Brain microvascular endothelial cell (primary cell): ENCODE results near the gene WDR37.
"Not testable (repeated sequence)": the region's sequence is repeated elsewhere in the genome, so short reads cannot be mapped to it uniquely, and the experiment has no call there.

Source experiments
- DNase-seq: peaks from one replicate; pipeline ENCODE4 v3.0.0-alpha.2; 2020
- H3K27ac ChIP-seq: fragments of 250-450 bp; sonication (Bioruptor Pico); 2 replicates; pipeline ENCODE4 v1.5.1; 2020; ENCODE audit warnings: mild to moderate bottlenecking, moderate library complexity
- H3K27me3 ChIP-seq: fragments of 250-450 bp; sonication (Bioruptor Pico); replicated peaks from 2 replicates; pipeline ENCODE4 v1.5.1; 2020; ENCODE audit warnings: mild to moderate bottlenecking
- H3K36me3 ChIP-seq: fragments of 250-450 bp; sonication (Bioruptor Pico); replicated peaks from 2 replicates; pipeline ENCODE4 v1.5.1; 2020; ENCODE audit warnings: mild to moderate bottlenecking
- H3K4me3 ChIP-seq: 2 replicates; pipeline ENCODE4 v1.5.1; 2011; ENCODE audit warnings: low read depth, mild to moderate bottlenecking, control low read depth, low read length, moderate library complexity
- in situ Hi-C: cut with HindIII; loops from 2 replicates; pipeline ENCODE4 v1.10.0; 2017; ENCODE audit warnings: low sequenced_read_pairs, low pct_ligation_motif_present
- TF ChIP-seq, protein P1 (sequence below): IDR thresholded peaks from 2 replicates; pipeline ENCODE4 v1.5.1; 2011; ENCODE audit warnings: low read depth, mild to moderate bottlenecking, moderate library complexity, low read length, control low read depth, inconsistent platforms; ENCODE audit errors: missing control alignments

WDR37 gene

DNA sequence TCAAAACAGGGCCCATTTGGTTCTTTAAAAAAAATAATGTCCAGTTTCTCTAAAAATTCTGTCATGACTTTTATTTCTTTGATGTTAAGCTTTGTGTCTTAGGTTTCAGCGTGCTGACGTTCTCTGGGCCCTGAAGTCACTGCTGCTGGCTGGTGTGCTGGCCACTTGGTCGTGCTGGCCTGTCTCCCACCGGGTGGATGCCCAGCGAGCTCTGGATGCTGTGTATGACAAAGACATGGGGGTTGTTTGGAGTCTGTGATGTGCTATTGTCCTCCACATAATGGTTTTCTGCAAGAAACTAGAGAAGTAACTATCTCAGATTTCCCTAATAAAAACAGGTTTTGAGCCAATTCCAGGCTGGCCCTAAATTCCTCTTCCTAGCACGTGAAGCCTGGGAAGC lies 21.0 kb upstream of the WDR37 start:
- TF ChIP-seq, protein P1, sequence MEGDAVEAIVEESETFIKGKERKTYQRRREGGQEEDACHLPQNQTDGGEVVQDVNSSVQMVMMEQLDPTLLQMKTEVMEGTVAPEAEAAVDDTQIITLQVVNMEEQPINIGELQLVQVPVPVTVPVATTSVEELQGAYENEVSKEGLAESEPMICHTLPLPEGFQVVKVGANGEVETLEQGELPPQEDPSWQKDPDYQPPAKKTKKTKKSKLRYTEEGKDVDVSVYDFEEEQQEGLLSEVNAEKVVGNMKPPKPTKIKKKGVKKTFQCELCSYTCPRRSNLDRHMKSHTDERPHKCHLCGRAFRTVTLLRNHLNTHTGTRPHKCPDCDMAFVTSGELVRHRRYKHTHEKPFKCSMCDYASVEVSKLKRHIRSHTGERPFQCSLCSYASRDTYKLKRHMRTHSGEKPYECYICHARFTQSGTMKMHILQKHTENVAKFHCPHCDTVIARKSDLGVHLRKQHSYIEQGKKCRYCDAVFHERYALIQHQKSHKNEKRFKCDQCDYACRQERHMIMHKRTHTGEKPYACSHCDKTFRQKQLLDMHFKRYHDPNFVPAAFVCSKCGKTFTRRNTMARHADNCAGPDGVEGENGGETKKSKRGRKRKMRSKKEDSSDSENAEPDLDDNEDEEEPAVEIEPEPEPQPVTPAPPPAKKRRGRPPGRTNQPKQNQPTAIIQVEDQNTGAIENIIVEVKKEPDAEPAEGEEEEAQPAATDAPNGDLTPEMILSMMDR, result no peak
- Histone ChIP-seq H3K27me3 (no peaks in the 10 kb centered on the region), H3K4me3 (no peak overlapping the region), H3K27ac (no peak overlapping the region), H3K36me3 (peaks cover 7% of the 10 kb centered on the region)
- in situ Hi-C loops, result no loop called here
- no peak for DNase-seq

GRCh38 chr10:1036341-1036791 lies 19.8 kb upstream of the WDR37 start:
- Histone ChIP-seq H3K27me3 (no peaks in the 10 kb centered on the region), H3K4me3 (no peak overlapping the region), H3K36me3 (peaks cover 17% of the 10 kb centered on the region), H3K27ac (no peak overlapping the region)
- TF ChIP-seq, protein P1, result no peak
- DNase-seq, result peak; percentile 35
- in situ Hi-C loops, result no loop called here

DNA sequence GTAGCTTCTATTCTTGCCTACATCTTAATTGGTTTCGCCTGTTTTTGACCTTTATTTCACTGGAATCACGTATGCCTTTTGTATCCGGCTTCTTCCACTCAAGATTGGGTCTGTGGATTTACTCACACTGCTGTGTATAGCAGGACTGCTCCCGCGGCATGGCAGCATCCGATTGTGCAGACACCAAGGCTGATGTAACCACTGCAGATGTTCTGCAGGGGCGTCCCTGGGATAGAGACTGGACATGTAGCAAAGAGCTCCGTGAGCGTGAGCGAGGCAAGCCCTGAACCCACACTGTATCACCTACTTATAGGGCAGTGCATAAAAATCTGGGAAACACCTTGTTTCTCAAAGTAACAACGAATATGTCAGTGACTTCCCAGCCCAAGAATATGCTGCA lies 19.1 kb upstream of the WDR37 start:
- in situ Hi-C loops, result no loop called here
- no peak overlapping the region for H3K27ac ChIP-seq

DNA sequence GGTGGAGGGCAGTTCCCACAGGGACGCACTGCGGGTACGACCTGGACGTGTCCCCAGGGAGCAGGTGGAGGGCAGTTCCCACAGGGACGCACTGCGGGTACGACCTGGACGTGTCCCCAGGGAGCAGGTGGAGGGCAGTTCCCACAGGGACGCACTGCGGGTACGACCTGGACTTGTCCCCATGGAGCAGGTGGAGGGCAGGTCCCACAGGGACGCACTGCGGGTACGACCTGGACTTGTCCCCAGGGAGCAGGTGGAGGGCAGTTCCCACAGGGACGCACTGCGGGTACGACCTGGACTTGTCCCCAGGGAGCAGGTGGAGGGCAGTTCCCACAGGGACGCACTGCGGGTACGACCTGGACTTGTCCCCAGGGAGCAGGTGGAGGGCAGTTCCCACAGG lies 17.4 kb upstream of the WDR37 start:
- H3K4me3 ChIP-seq, H3K27me3 ChIP-seq, H3K27ac ChIP-seq, DNase-seq, in situ Hi-C loops: not testable (repeated sequence)
- peaks cover 34% of the 10 kb centered on the region for H3K36me3 ChIP-seq

More for the DNA sequence above, 19.1 kb upstream of the WDR37 start:
- H3K27me3 ChIP-seq, result no peaks in the 10 kb centered on the region
- peaks cover 22% of the 10 kb centered on the region for H3K36me3 ChIP-seq
- TF ChIP-seq, protein P1, result no peak
- H3K4me3 ChIP-seq, result no peak overlapping the region
- DNase-seq, result no peak

GRCh38 chr10:1040133-1040532 lies 16.1 kb upstream of the WDR37 start:
- Histone ChIP-seq H3K4me3 (no peak overlapping the region), H3K27ac (no peak overlapping the region), H3K27me3 (no peaks in the 10 kb centered on the region), H3K36me3 (peaks cover 36% of the 10 kb centered on the region)
- TF ChIP-seq, protein P1, result no peak
- no peak for DNase-seq
- in situ Hi-C loops, result no loop called here

DNA sequence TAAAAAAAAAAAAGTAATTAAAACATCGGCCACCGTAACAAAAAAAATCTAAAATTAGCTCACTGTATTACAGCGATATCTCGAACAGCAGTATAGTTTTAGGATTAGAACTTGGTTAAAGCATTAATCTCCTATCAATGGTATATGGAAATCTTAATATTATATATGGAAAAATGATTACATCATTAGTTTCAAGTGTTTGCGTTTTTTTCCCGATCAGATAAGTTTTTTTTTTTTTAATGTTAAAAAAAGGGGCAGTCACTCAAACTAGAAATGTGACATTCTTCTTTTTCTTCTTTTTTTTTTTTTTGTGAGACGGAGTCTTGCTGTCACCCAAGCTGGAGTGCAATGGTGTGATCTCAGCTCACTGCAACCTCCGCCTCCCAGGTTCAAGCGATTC lies 14.7 kb upstream of the WDR37 start:
- TF ChIP-seq, protein P1, result no peak
- DNase-seq, result no peak
- in situ Hi-C loops, result no loop called here
- H3K27ac ChIP-seq, result no peak overlapping the region
- no peak overlapping the region for H3K4me3 ChIP-seq
- H3K27me3 ChIP-seq, result no peaks in the 10 kb centered on the region
- H3K36me3 ChIP-seq, result peaks cover 36% of the 10 kb centered on the region
